Measurements from ENCODE around the gene CCDC38.
"Not testable (repeated sequence)": the region's sequence is repeated elsewhere in the genome, so short reads cannot be mapped to it uniquely, and the experiment has no call there.

The CCDC38 gene

DNA sequence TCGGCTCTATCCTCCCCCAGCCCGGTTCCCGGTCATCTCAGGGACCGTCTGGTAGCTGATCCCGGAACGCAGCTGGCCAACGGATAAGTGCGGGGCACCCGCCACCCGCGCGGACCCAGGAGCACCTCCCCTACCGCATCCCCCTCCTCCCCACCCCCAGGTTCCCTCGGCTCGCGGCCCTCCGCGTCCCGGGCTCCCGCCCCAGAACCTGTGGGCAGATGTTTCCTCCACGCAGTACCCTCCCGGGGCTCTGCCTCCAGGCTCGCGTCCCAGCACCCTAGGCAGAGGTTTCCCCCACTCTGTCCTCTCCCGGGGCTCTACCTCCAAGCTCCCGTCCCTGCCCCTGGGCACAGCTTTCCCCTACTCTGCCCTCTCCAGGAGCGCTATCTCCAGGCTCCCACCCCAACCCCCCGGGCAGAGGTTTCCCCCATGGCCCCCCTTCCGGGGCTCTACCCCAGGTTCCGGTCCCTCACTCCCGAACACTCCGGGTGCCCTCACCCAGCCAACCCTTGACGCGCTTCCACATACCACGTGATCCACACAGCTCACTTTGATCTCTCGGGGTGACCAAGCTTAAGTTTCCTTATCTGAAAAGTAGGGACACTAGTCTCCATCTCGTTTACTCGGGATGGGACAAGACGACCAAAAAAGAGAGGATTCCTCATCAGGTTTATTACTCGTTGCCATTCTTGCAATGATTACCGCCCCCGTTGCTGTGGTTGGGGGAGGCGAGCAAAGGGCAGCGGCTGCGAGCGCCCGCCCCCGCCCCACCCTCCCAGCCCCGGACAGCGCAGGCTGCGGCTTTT is at the start of gene CCDC38:
TSS of gene CCDC38 (minus strand) at position 91 of the 806 bp plus-strand sequence. CDS start 6,105 bp downstream, outside the sequence.
- DNase-seq: peak; percentile 60

DNA sequence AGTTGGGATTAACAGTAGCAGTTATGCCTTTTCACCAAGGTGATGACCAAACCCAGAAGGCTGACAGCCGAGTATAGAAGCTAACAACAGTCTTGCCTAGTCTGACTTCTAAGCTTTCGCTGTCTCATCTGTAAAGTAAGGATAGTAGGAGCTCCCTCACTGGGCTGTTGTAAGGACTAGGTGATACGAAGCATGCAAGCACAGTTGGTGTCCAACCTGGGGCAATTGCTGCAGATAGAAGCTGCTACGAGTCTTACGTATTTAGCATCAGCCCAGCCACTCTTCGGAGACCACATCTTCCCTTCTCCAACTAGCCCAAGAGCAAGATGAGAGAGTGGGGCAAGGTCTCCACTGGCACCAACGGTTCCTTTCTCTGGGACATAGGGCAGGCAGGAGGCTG is 47.7 kb upstream of the CCDC38 start:
- no peak for DNase-seq

DNA sequence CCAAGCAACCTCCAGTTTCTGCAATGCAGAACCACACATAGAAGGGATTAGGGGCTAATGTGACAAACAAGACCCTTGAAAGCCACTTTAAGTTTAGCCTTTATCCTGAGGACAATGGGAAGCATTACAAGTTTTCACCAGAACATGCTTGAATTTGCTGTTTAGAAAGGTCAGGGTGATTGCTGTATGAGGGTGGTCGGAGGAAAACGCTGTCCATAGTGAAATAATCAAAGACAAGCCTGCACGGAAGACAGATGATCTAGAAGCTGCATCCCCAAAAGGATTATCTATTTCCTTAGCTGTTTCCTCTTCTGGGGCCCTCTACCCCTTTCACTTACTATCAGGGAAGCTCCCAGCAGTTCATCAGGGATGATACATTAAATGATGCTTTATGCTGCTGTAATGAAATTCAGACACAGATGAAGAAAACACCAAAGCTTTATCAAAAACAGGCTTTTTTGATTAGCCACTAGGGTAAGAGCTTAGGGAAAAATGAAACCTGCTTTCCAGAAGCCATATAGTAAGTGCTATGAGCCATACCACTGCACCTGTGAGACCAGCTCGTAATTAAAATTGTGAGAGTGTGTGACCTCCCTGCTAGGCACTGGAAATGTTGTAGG is 47.2 kb upstream of the CCDC38 start:
- no peak for DNase-seq

DNA sequence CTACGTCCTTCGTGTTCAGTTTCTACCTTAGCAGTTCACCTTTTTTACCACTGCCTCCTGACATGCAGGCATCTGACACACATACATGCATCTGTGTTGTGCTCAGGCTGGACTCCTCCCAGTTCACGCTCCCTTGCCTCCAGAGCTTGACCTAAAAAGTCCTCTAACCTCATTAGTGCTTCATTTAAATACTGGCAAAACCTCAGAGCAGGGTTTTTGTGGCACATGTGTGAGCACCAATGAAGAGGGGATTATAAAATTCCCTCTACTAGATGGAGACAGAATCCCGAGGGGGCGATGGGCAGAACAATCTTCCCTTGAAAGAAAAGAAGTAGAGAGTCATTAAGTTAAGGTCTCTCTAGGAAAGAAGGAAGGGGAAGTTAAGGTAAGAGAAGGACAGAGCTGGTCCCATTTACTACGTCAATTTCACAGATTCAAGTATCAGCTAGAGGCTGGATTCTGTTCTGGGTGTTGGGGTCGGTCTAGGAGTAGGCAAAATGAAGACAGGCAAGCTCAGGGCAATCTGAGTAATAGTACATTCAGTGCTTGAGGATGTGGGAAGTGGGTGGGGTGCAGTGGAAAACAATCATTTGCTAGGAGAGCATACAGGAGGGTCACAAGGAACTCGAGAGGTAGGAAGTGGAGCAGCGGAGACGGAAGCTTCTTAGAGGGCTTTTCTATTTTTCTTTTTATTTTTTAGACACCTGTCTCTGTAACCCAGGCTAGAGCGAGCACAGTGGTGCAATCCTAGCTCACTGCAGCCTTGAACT is 46.3 kb upstream of the CCDC38 start:
- DNase-seq: no peak

DNA sequence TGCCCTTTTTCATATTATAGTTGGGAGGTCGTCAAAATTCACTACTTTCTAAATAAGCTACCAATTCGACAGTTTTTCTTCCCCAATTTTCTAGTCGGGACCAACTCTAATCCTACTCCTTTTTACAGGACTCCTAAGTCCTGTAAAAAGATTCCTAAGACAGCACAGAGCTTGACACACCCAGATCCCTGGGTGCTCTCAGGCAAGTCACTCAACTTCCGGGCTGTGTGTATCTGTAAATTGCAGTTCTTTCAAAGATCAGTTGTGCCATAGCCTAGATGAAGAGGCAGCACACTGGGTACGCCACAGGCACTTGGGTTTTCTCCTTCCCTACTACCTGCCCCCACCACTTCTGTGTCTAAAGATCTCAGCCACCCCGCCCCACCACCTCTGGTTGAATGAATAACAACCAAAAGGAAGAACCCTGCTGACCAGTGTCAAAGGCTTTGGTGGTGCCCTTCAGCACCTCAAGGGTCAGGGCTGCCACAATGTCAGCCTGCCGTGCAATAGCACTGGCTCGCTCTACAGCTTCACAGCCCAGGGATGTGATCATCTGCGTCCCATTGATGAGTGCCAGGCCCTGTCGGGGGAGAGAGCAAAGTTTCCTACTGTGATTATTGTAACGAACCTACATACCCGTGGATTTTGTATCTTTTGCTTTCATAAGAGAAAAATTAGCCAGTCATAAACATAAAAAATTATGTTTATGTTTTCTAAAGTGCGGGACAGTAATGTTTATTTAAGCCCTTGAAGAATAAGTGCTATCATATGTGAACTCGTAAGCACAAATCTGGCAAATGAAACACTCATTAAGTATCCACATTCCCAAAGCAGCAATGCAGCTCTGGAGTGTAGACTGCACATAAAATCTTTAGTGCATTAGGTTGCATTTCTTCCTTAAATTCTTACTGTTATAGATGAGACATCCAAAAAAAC is 44.5 kb upstream of the CCDC38 start:
- no peak for DNase-seq

DNA sequence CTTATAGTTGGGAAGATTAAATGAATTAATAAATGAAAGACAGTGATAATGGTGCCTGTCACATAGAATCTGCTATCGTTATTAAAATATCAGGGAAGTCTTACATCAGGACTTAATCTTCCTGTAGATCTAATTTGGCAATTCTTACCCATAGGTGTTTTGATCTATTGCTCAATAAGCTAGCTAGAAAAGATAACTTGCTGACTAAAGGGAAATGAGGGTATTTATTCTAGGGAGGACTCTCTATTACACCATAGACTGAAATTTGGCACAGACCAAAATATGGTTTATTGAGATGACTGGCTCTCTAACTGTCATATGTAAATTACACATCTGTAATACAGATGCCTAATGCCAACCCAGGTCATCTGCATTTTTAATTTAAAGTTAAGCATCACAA is 42.3 kb upstream of the CCDC38 start:
- DNase-seq: no peak

DNA sequence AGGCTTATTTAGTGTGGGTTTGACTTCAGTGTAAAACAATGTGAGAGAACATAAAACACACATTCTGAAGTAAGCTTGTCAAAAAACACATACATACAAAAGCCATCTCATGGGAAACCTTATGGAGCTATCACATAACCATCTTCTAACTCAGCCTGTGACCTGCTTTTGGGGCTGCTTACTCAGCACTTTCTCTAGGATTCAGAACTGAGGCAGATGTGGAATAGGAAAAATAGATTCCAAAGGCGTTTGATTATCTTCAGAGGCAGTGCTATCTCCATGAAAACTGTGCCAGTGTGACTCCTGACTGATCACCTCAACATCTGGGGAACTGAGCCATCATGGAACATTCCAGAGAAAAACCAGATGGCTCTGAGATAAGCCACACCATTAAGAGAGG is 40.2 kb upstream of the CCDC38 start:
- no peak for DNase-seq

DNA sequence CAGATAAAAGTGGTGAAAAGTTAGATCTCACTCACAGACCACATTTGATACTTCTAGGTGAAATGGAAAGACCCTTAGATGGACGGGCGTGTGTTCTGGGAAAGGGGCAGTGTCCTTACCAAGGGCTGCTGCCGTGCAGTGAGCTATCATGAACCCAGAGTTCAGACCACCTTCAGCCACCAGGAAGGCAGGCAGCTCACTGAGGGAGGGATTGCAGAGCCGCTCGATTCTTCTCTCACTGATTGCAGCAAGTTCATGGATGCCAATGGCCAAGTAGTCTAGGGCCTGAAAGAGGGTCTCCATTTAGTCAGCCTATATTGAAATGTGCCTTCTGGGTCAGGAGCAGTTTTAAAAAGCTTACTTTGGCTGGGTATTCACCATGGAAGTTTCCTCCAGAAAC is 38.0 kb upstream of the CCDC38 start:
- DNase-seq: no peak

DNA sequence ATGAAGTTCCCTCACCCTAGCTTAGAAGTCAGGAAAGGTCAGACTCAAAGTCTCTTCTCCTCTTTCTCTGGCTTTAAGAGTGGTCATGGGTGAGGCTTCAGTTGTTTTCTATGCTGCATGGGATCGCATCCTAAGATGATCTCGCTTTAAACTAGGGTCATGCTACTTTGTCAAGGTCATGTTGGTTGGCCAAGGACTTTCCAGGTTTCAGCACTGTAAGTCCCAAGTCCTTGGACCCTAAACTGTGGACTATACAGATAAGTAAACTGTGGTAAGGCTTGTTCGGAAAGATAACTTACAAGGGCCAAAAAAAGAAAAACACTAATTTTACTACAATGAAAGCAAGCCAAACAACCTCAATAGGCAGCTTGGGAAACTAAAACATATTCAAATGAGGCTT is 36.4 kb upstream of the CCDC38 start:
- DNase-seq: no peak

DNA sequence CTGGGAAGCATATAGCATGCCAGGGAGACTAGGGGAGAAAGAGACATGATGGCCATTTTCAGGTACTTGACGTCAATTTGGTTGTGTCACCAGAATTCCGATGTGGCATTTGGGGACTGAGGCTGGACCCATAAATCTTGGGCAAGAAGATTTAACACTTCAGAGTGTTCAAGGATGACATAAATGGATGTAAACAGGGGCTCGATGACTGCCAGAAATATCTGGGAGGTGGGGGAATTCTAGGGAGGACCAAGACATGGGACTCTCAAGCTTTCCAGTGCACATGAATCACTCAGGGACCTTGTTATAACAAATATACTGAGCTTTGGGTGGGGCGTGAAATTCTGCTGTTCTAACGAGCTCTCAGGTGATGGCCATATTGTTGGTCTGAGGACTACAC is 35.9 kb upstream of the CCDC38 start:
- DNase-seq: no peak

DNA sequence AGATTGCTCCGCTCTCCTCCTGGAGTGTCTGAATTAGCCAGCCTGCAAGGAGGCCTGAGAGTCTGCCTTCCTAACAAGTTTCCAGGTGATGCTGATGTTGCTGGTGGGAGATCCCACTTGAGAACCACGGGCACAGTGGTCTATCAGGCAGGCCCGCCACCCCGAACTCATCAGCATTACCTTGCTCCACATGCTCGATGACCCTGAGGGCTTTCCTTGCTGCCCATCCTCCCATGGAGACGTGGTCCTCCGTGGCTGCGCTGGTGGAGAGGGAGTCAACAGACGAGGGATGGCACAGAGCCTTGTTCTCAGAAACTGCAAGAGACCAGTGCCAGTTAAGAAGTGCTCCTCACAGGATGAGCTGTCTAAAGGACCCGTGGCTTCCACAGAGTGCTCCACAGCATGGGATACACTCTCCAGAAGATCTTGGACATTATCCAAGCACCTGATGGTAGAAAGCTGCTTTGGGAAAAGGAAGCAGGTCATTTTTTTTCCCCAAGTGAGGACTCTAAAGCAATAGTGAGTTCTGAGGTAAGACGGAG is 35.4 kb upstream of the CCDC38 start:
- no peak for DNase-seq

DNA sequence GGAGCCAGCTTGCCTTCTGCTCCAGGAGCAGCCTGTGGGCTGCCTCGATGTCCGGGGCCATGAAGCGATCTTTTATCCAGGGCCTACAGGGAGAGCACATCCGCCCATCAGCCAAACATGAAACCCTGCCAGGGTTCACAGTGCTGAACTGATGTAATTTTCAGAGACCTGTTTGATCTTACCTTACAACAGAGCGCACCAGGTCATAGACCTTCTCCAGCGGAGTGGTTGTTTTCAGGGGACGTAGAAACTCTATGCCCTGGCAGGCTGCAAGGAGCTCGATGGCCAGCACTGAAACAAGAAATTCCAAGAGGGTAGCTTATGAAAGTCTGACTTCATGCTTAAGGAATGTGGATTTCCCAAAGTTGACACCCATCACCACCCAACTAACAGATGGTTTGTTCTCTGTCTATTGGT is 34.0 kb upstream of the CCDC38 start:
- DNase-seq: peak; percentile 8

DNA sequence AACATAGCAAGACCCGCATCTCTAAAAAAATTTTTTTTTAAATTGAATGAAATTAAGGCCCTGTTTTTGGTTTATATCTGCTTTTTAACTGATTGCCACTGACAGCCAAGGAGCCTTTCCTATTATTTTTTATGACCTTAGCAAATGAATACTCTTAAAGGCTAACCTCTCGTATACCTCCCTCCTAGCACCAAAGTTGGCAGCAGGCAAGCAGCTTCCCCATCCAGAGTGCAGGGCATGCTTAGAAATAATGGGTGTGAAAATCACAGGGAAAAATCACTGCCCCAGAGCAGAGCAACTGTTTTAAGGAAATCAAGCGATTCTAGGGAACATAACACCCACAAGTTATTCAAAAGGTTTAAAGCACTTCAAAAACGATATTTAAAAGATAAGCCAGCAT is 33.1 kb upstream of the CCDC38 start:
- DNase-seq: no peak

DNA sequence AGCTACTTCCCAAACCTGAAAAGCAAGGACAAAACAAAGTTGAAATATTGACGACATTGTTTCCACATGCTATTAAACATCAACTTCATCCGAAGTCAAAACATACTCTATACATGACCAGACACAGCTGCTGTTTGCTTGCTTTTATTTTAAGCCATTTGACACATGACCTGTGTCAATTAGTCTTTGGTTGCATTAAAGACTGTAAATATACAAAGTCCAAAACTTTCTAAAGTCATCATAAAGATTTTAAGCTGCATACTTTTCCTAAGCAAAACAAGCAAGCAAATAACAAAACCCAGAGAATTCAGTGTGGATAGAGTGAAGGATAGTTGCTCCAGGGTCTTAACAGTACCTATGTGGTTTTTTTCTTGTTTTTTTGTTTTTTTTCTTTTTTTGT is 31.9 kb upstream of the CCDC38 start:
- no peak for DNase-seq

DNA sequence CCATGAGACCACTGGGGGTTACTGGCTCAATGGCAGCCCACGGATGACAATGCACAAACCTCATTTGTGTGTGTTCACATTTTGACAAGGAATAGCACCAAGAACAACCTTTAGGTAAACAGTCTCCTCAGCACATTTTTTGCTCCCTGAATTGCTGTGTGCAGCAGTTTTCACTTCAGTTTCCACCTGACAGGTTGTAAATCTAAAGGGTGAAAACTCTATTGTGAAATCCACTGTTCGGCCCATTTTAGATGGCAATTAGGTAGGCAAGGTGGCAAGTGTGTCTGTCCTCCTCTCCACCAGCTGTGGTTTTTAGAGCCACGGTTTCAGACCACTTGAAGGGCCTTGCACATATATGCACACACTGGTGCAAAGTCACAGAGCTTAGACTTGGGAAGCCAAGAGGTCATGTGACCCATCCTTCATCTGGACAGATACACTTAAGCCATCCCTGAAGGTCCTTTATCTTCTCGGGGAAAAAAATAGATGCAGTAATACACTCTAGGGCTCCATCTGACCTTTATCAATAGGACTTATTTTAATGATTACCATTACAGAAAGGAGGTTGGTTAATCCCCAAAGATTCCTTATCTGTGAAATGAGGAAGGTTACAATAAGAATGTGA is 30.5 kb upstream of the CCDC38 start:
- DNase-seq: no peak

DNA sequence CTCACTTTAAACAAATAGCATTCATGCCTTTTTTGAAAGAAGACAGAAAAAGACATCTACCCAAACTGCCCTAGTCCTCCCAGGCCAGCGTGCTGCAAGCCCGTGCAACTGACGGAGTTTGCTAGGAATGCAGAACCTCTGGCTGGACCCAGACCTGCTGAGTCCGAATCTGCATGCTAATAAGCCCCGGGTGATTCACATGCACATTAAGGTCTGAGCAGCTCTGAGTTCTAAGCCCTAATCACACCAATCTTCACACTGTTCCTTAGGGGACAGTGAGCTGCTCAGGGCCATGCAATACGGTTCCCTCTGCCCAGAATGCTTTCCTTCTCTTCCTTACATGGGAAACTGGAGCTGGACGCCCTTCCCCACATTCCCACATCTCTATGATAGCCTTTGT is 28.5 kb upstream of the CCDC38 start:
- no peak for DNase-seq

DNA sequence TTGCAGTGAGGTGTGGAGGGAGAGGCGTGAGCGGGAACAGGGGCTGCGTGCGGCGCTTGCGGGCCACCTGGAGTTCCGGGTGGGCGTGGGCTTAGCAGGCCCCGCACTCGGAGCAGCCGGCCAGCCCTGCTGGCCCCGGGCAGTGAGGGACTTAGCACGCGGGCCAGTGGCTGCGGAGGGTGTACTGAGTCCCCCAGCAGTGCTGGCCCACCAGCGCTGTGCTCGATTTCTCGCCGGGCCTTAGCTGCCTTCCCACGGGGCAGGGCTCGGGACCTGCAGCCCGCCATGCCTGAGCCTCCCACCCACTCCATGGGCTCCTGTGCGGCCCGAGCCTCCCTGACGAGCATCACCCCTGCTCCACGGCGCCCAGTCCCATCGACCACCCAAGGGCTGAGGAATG is 26.7 kb upstream of the CCDC38 start:
- not testable (repeated sequence) for DNase-seq

DNA sequence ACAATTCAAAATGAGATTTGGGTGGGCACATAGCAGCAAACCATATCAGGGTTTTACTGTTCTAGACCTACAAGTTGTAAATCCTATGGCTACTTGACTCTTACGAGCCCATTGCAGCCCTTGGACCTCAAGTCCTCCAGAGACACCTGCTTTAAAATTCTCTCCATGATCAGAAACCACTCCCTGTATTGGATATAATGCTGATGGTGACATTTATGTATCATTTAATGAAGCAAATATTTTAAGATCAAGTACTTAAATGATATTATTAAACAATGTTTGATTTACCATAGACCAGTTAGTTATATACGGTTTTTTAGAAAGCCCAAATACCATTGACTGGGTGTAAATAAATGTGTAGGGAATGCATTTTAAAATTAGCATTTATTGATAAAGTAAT is 24.9 kb upstream of the CCDC38 start:
- no peak for DNase-seq

DNA sequence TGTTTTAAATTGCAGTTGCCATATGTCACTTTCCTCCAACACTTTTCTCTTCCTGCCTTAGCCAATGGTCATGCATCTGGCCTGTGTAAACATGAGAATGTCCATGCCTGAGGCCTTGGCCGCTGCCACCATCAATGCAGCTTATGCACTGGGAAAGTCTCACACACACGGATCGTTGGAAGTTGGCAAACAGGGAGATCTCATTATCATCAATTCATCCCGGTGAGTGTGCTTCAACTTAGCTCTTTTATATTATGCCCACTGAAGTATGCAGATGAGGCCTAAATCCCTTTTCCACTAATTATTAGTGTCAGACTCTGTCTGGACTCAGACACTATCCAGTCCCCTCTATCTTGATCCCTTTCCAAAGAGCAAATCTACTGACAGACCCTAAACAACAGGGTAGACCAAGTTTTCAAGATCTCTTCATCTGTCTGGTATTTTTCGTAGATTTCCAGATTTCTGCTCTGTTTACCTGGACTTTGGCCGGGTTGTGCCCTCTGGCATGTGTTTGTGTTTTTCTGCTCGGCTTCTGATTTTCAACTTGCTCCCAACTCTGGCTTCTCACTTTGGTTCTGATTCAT is 24.0 kb upstream of the CCDC38 start:
- DNase-seq: no peak

DNA sequence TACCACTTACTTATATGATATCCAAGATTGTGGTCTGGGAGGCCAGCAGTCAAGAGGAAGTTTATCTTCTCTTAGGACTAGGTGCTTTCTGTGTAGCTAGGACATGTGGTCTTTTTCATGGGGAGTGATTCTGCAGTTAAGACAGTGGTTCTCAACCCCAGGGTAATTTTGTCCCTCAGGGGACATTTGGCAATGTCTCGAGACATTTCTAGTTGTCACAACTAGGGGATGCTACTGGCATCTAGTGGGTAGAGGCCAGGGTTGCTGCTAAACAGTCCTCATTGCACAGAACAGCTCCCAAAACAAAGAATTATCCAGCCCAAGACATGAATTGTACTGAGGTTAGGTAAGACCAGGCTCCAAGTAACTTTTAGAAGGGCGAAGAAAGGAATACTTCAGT is 20.7 kb upstream of the CCDC38 start:
- DNase-seq: no peak

DNA sequence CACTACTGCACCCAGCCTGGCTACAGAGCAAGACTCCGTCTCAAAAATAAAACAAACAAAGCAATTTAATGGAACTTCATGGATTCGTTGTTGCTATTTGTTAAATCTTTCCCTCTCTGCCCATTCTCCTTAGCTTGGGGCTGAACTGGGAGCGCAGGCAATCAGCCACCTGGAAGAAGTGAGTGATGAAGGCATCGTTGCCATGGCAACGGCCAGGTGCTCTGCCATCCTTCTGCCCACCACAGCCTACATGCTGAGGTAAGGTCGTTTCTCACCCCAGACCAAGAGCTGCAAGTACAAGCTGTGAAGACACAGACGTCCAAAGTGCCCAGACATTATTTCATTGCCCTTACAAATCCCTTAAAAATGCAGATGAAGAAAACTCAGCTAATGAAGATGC is 19.8 kb upstream of the CCDC38 start:
- no peak for DNase-seq

DNA sequence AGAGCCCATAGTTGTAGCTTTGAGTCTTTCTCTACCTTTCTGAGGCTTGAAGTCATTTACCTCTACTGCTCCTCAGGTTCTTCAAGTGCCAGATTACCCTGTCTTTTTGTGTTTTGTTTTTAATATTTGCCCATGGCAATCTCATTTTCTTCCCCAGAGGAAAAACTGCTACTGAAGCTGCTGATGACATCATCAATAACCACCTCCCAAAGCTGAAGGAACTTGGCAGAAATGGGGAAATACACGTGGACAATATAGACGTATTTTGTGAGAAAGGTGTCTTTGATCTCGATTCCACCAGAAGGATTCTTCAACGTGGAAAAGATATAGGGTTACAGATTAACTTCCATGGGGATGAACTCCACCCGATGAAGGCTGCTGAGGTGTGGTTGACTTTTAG is 17.8 kb upstream of the CCDC38 start:
- DNase-seq: no peak
